Gastroesophageal sphincter (tissue), 4 donors: ENCODE results near the gene ITGAL. TPM values are rescaled to one million over a fixed set of nuclear protein-coding genes. Genes with fewer than 3 reads are reported as not detected.

Experiments used
- ATAC-seq: fragments of 150-250 bp; one replicate; pipeline ENCODE4 v1.9.1; 2016; ENCODE audit warnings: mild to moderate bottlenecking, moderate library complexity
- H3K27ac ChIP-seq, 4 donors: fragments of 200-600 bp; sonication (generic) in 3 of 4; 1 replicate in 3 of 4; 2 replicates in 1 of 4; pipeline ENCODE4 v1.5.1; 2016 to 2019
- H3K27me3 ChIP-seq: fragments of 200-600 bp; sonication (generic); one replicate; pipeline ENCODE4 v1.5.1; 2019
- H3K36me3 ChIP-seq, 2 donors: fragments of 200-600 bp; sonication (generic); one replicate each; pipeline ENCODE4 v1.5.1; 2019; ENCODE audit warnings: control low read depth in 1 of 2
- H3K4me1 ChIP-seq, 3 donors: fragments of 200-600 bp; sonication (generic); 1 replicate in 2 of 3; 2 replicates in 1 of 3; pipeline ENCODE4 v1.5.1; 2016 to 2019; ENCODE audit warnings: control low read depth in 2 of 3
- H3K4me3 ChIP-seq, 2 donors: fragments of 200-600 bp; sonication (generic); one replicate each; pipeline ENCODE4 v1.5.1; 2019; ENCODE audit warnings: mild to moderate bottlenecking in 1 of 2, moderate library complexity in 1 of 2
- H3K9me3 ChIP-seq, 3 donors: fragments of 200-600 bp; sonication (generic); one replicate each; pipeline ENCODE4 v1.5.1; 2017 to 2019; ENCODE audit warnings: control low read depth in 2 of 3
- CTCF ChIP-seq, 4 experiments: fragments of 200-600 bp in 2 of 4; fragments of 450-650 bp in 2 of 4; sonication (generic) in 1 of 4; IDR thresholded peaks; one replicate each; pipeline ENCODE4 v1.5.1; 2017 to 2019; ENCODE audit warnings: antibody characterized with exemption in 4 of 4, mild to moderate bottlenecking in 2 of 4, moderate library complexity in 2 of 4
- EP300 ChIP-seq: sonication (generic); formaldehyde crosslinking; IDR thresholded peaks from one replicate; pipeline ENCODE4 v1.6.1; 2017; ENCODE audit warnings: antibody characterized with exemption, mild to moderate bottlenecking
- POLR2A ChIP-seq, 2 donors: fragments of 450-650 bp; IDR thresholded peaks; one replicate each; pipeline ENCODE4 v1.6.1; 2017; ENCODE audit warnings: antibody characterized with exemption in 2 of 2, mild to moderate bottlenecking in 2 of 2, moderate library complexity in 1 of 2
- POLR2AphosphoS5 ChIP-seq: sonication (generic); formaldehyde crosslinking; IDR thresholded peaks from one replicate; pipeline ENCODE4 v1.6.1; 2017; ENCODE audit warnings: antibody characterized with exemption
- WGBS, 2 donors: methylation state at CpG; one replicate each; pipeline ENCODE4 v1.1.5; 2018; ENCODE audit warnings: low coverage in 1 of 2; 5-methylcytosine and 5-hydroxymethylcytosine counted together
- total RNA-seq, 4 donors: library from RNA; depleted of rRNA; stranded (reverse); fragments of >200 nt; gene quantifications; one replicate each; pipeline ENCODE4 v1.1.0, GENCODE V29; 2016

Gene ITGAL
- total RNA-seq, 4 donors from 2014 or later: 0.30 to 4.2 (median 0.97) TPM

- Histone ChIP-seq H3K9me3 (no peaks in the 10 kb centered on the region), H3K27me3 (no peaks in the 10 kb centered on the region), H3K4me3 (no peak overlapping the region), H3K27ac (no peak overlapping the region), H3K4me1 (peaks cover 0 to 44% (median 11%) of the 10 kb centered on the region in 3 donors), H3K36me3 (peaks cover 0 to 20% of the 10 kb centered on the region in 2 donors)
- WGBS, 2 donors: 87 to 100% methylated on average over 2 to 3 of the region's 6 CpGs
- TF ChIP-seq EP300: no peak
- no peak for TF ChIP-seq CTCF (IDR thresholded peaks at IDR 0.05)
- TF ChIP-seq POLR2A (IDR thresholded peaks at IDR 0.05): no peak
- no peak for TF ChIP-seq POLR2AphosphoS5
- ATAC-seq: no peak
Observed at GRCh38 chr16:30559690-30560089, 87.1 kb downstream of the ITGAL start.

- H3K27me3 ChIP-seq: no peaks in the 10 kb centered on the region
- H3K36me3 ChIP-seq: peaks cover 0 to 4% of the 10 kb centered on the region in 2 donors
- ATAC-seq: no peak
- peaks cover 0 to 36% (median 11%) of the 10 kb centered on the region in 3 donors for H3K4me1 ChIP-seq
- H3K9me3 ChIP-seq: no peaks in the 10 kb centered on the region
- 0 to 22% methylated on average over 1 of the region's 46 CpGs for WGBS, 2 donors
- TF ChIP-seq CTCF (IDR thresholded peaks at IDR 0.05) (no peak), POLR2A (IDR thresholded peaks at IDR 0.05) (no peak), EP300 (no peak), POLR2AphosphoS5 (no peak)
- H3K4me3 ChIP-seq: peak overlapping the region; percentile 55 to 56
- peak overlapping the region; percentile 8 to 74 (median 56) for H3K27ac ChIP-seq
Observed at GRCh38 chr16:30561089-30561816, 88.7 kb downstream of the ITGAL start.

- Histone ChIP-seq H3K27me3 (no peaks in the 10 kb centered on the region), H3K4me1 (peaks cover 0 to 29% (median 8%) of the 10 kb centered on the region in 3 donors), H3K4me3 (peak overlapping the region in 1 of 2 donors; percentile 56), H3K36me3 (no peaks in the 10 kb centered on the region), H3K9me3 (no peaks in the 10 kb centered on the region), H3K27ac (peak overlapping the region in 3 of 4 donors; percentile 44 to 74 (median 68))
- 87% methylated on average over 4 of the region's 14 CpGs; no CpG with 5 or more reads in 1 of the 2 donors for WGBS, 2 donors
- TF ChIP-seq POLR2AphosphoS5 (no peak), EP300 (no peak), CTCF (IDR thresholded peaks at IDR 0.05) (no peak), POLR2A (IDR thresholded peaks at IDR 0.05) (no peak)
- no peak for ATAC-seq
Observed at GRCh38 chr16:30562021-30562420, 89.5 kb downstream of the ITGAL start.

GRCh38 chr16:30565526-30565925 is 93.0 kb downstream of the ITGAL start:
- Histone ChIP-seq H3K27me3 (no peaks in the 10 kb centered on the region), H3K4me3 (no peak overlapping the region), H3K4me1 (peaks cover 0 to 27% (median 8%) of the 10 kb centered on the region in 3 donors), H3K9me3 (no peaks in the 10 kb centered on the region), H3K36me3 (peaks cover 0 to 5% of the 10 kb centered on the region in 2 donors), H3K27ac (no peak overlapping the region)
- 45 to 54% methylated on average over 7 of the region's 7 CpGs for whole genome bisulfite sequencing, 2 donors
- ATAC-seq: no peak
- TF ChIP-seq POLR2AphosphoS5: no peak
- TF ChIP-seq EP300: no peak
- no peak for TF ChIP-seq POLR2A (IDR thresholded peaks at IDR 0.05)
- no peak for TF ChIP-seq CTCF (IDR thresholded peaks at IDR 0.05)

GRCh38 chr16:30565984-30566383 is 93.4 kb downstream of the ITGAL start:
- peaks cover 0 to 5% of the 10 kb centered on the region in 2 donors for H3K36me3 ChIP-seq
- WGBS, 2 donors: 40 to 50% methylated on average over 6 to 7 of the region's 8 CpGs
- H3K27me3 ChIP-seq: no peaks in the 10 kb centered on the region
- H3K9me3 ChIP-seq: no peaks in the 10 kb centered on the region
- peaks cover 0 to 27% (median 11%) of the 10 kb centered on the region in 3 donors for H3K4me1 ChIP-seq
- H3K27ac ChIP-seq: no peak overlapping the region
- TF ChIP-seq EP300 (no peak), POLR2A (IDR thresholded peaks at IDR 0.05) (no peak), POLR2AphosphoS5 (no peak), CTCF (IDR thresholded peaks at IDR 0.05) (no peak)
- no peak for ATAC-seq
- H3K4me3 ChIP-seq: no peak overlapping the region
